T follicular helper cell (primary cell): Measurements from ENCODE around the gene GMPPA.

ENCODE experiments used
- DNase-seq: peaks from one replicate; pipeline ENCODE4 v3.0.0-alpha.2; 2020; ENCODE audit warnings: low read depth

Gene GMPPA

GRCh38 chr2:219522111-219523030 lies 23.7 kb downstream of the GMPPA start:
- DNase-seq = no peak

- no peak for DNase-seq
Measured at GRCh38 chr2:219523031-219523671, 24.5 kb downstream of the GMPPA start.

GRCh38 chr2:219524817-219525216 lies 26.1 kb downstream of the GMPPA start:
- DNase-seq = no peak

GRCh38 chr2:219525533-219526232 lies 27.0 kb downstream of the GMPPA start:
- no peak for DNase-seq

DNA sequence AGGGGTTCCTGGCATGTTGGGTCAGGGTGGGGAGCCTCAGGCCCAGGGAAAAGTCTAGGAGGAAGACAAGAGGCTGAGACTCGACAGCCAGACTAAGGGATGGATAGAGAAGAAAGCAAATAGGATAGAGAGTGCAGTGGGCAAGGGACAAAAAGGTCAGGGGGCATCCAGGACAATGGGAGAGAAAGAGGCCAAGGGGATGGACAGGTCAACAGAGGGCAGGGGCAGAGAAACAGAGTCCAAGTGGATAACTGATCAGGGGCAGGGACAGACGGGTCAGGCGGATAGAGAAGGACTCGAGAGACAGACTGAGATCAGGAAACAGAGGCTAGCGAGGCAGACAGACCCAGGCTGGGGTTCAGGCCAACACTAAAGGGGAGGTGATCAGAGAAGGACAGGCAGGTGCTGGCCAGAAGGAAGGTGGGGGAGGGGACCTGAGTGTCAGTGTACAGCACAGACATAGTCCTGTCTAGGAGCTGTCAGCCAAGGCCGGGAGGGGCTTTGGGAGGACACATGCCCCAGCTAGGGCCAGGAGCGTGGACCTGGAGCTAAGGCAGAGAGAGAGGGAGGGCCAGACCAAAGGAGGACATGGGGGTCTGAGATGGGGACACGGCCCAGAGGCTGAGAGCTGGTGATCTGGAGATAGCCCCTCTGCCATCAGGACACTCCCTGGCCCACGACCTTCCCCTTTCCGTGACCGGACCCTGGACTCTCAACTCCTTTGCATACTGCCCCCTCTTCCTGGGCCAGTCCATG lies 27.8 kb downstream of the GMPPA start:
- DNase-seq = no peak

GRCh38 chr2:219527076-219527394 lies 28.3 kb downstream of the GMPPA start:
- no peak for DNase-seq

GRCh38 chr2:219527472-219527871 lies 28.8 kb downstream of the GMPPA start:
- no peak for DNase-seq

DNA sequence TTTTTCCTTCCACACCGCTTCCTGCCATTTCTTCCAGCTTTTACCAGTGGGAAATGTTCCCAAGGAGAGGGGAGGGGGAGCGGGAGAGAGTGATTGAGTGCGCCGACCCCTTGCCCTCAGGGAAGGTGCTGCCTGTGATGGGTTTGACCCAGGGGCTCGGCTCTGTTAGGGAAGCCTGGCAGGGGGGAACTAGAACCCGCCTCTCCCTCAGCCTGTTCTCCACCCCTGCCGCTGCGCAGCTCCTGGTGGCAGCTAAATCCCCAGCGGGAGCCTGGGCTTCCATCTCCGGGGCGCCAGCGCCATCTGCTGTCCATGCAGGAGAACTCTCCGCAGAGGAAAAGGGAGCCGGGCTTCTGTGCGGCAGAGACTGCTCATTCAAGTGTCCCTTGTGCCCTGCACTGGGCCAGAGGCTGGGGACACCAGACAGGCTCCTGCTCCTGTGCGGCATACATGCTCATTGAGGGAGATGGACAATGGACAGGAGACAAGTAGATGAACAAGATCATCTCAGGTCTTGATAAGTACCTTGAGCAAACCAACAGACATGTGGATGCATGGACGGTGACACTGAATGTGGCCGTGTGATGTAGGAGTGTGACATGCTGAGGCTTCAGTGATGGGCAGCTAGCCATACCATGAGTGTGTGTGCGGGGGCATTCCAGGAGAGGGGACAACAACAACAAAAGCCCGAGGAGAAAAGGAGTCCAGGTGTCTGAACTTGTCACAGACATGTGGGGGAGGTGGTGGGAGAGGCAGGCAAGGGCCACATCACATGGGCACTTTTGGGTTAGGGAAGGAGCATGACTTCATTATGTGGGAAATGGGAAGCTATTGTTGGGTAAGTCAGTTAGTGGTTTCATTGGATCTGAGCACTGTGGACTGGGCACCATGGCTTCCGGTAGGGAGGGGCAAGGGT lies 31.6 kb downstream of the GMPPA start:
- peak; percentile 73 for DNase-seq

DNA sequence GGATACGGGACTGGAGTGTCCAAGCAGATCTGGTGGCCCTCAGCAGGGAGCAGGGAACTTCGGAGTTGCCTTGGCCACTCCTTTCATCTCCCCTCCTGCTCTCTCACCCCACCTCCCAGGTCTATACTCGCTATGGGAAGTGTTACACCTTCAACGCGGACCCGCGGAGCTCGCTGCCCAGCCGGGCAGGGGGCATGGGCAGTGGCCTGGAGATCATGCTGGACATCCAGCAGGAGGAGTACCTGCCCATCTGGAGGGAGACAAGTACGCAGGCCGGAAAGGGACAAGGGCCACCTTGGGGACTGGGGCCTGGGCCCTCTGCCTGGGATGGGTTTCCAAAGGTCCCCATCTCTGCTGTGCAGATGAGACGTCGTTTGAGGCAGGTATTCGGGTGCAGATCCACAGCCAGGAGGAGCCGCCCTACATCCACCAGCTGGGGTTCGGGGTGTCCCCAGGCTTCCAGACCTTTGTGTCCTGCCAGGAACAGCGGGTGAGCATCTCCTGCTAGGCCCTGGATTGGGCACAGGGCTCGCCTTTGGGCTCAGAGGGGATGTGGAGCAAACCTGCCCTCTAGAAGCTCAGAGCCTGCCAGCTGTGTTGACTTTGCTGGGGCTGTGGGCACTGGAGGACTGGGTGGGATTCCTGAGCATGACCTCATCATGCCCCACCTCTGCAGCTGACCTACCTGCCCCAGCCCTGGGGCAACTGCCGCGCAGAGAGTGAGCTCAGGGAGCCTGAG lies 33.1 kb downstream of the GMPPA start:
- DNase-seq = no peak

DNA sequence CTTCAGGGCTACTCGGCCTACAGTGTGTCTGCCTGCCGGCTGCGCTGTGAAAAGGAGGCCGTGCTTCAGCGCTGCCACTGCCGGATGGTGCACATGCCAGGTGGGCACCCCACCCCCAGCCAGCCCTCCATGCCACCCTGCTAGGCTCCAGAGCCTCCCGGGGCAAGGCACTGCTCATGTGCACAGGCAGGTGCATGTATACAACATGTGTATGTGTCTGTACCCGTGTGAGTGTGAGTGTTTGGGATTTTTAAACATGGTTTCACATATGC lies 33.6 kb downstream of the GMPPA start:
- DNase-seq = no peak

GRCh38 chr2:219533930-219534661 lies 35.4 kb downstream of the GMPPA start:
- DNase-seq = no peak

GRCh38 chr2:219536425-219536824 lies 37.7 kb downstream of the GMPPA start:
- no peak for DNase-seq

GRCh38 chr2:219536967-219537366 lies 38.3 kb downstream of the GMPPA start:
- DNase-seq = no peak

GRCh38 chr2:219537657-219538488 lies 39.2 kb downstream of the GMPPA start:
- no peak for DNase-seq

GRCh38 chr2:219538504-219538951 lies 39.8 kb downstream of the GMPPA start:
- DNase-seq = no peak

DNA sequence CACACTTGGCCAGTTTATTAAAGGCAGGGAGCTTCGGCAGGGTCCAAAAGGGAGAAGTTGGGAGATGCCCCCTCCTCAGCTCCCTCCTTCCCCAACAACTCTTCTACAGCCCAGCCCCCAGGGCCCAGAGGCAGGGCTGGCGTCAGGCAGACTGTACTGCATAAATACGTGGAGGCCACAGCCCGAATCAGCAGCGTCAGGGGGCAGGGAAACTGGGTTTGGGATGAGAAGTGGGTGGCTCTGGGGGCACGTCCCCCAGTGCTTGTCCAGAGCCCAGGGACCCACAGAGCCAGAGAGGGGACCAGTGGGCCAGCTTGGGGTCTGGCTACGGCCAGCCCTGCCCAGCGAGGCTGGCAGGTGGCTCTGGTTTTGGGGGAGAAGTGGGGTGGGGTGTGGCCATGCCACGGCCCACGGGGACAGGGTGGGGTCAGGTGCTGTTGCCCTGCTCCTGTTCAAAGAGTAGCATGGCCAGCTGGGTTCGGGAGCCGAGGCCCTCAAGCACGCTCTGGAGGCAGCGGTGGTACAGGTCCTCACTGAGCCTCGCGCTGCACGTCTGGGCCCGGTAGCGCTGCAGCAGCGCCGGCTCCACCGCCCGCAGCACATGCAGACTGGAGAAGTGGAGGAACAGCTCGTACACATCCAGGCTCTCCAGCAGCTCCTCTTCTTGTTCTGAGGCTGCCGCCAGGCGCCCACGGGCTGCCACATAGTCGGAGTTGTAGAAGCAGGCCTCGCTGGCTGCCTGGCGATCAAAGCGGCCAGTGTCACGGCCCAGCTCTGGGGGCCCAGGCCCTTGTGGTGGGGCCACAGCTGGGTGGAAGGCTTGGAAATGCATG lies 40.5 kb downstream of the GMPPA start:
- DNase-seq = no peak

- no peak for DNase-seq
Measured at GRCh38 chr2:219539926-219540678, 41.4 kb downstream of the GMPPA start.
